HG02970 (cell line): Measurements from ENCODE around the gene HEATR5B.

Experiments
- ATAC-seq: cut with Tn5 transposase; IDR thresholded peaks from one replicate; pipeline ENCODE4 v1.9.1; 2021; ENCODE audit warnings: mild to moderate bottlenecking, moderate library complexity, moderate number of reproducible peaks; ENCODE audit not compliant: unreplicated experiment, low FRiP score

HEATR5B gene

DNA sequence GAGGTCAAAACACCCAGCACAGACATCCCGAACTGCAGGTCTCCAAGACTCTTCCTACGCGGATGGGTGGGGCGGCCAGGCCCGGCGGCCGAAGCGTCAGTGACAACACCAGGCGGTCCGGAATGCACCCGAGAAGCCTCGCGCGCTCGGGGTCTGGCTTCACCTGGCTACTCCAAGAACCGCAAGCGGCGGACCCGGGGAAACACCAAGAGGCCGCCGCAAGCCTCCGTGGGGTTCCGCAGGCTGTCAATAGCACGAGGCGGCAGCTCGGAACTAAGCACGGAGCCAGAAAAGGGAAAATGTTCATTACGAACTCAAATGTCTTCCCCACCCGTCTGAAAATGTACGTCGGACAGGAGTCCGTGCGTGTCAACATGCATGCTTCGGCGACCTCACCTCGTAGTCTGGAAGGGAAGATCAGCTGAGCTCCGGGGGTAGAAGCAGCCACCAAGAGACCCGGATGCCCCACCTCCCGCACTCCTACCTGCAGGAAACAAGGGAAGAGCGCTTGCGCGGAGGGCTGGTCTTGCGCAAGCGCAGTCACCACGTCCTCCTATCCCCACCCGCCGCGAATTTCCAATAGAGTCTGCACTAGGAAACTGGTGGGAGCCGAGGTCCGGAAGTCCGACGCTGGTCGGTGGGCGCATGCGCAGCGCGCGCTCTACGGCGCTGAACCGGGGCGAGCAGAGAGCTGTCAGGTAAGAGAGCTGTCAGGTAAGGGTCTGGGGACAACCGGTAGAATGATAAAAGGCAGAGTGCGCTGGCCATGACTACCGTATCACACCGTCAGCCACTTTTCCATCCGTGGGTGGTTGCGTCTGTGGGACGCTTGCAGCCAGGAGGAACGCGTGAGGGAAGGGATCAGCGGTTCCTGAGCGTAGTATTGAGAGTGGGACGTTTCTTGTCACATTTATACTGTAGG lies at the start of gene HEATR5B, which contains the start of gene GPATCH11:
HEATR5B (minus strand) TSS at position 500 of the 922 bp plus-strand sequence. CDS start 958 bp downstream, outside the sequence.
GPATCH11 (plus strand) TSS at position 646 of the 922 bp plus-strand sequence. CDS start 3,864 bp downstream, outside the sequence.
- ATAC-seq, result peak; percentile 95

DNA sequence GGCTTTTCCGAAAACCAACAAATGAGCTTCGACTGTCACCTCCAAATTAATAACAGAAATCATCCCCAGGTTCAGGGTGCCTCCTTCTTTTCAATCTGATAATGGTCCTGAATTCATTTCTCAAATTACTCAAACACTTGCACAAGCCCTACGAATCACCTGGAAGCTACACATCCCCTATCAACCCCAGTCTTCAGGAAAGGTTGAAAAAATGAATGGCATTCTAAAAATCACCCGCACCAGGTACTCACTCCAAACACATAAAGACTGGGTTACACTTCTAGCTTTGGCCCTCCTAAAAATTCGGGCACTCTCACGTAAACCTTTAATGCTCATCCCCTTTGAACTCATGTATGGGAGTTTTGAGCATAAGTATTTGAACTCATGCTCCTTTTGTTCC lies 48.7 kb upstream of the HEATR5B start:
- ATAC-seq, result no peak

DNA sequence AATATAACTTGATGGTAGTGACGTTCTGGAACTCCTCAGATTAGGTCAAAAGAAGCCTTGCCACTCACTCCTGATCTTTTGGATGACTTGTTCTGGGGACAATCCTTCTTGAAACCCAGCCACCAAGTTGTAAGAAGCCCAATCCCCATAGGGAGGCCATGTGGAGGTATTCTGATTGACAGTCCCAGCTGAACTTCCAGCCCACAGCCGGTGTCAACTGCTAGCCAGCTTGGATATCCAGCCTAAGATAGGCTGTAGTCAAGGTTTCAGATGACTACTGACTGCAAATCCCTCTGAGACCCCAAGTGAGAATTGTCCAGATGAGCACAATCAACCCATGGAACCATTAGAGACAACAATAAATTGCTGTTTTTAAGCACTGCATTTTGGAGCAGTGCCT lies 41.2 kb upstream of the HEATR5B start:
- ATAC-seq, result no peak

DNA sequence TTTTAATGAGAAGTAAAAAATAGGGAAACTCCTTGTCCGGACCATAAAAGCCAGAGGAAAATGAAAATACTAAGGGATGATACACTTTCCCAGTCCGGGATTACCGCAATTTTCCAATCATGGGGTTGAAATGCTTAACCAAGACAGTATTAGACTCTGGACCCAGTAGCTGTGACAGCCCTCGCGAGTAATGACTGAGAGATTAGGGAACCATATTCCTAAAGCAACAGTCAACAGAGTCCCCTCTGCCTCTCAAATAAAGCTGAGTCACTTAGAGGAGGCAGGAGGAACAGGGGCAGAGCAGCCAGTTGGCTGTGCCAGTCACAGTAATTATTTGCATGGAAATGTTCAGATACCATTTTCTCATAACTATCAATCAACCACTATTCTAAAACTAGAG lies 35.0 kb upstream of the HEATR5B start:
- no peak for ATAC-seq

DNA sequence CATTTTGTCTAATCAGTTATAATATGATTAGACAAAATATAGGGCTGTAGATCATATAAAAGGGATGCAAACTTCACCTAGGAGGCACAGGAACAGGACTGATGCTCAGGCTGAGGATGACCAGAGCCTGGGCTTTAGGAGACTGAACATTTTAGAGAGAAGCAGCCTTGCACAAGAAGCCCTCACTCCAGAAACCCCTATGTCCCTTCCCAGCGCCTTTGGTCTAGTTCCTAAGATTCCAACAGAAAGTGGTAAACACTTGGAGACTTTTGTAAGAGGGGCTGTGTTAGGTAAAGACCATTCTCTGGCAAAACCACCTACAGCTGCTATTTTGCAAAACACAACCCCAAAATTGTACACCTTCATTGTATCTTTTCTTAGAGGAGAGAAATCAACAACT lies 33.4 kb upstream of the HEATR5B start:
- no peak for ATAC-seq

DNA sequence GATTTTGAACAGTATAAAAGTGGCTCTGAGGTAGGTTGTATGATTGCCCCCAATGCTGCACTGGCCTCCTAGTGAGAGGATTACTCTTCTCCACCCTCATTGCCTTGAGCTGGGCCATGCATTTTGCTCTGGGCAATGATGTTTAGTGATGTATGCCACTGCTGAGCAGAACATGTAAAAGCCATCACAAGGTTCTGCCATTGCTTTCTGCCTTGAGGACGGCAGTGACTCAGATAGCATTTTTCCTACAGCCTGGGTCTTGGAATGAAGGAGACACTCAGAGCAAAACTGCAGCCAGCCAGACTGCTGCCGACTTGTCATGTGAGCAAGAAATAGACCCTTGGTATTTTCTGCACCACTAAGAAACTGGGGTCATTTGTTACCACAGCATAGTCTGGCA lies 27.8 kb upstream of the HEATR5B start:
- no peak for ATAC-seq

- ATAC-seq, result no peak
Observed at GRCh38 chr2:37110306-37111212, 26.4 kb upstream of the HEATR5B start.

GRCh38 chr2:37109523-37109922 lies 25.4 kb upstream of the HEATR5B start:
- ATAC-seq, result no peak

DNA sequence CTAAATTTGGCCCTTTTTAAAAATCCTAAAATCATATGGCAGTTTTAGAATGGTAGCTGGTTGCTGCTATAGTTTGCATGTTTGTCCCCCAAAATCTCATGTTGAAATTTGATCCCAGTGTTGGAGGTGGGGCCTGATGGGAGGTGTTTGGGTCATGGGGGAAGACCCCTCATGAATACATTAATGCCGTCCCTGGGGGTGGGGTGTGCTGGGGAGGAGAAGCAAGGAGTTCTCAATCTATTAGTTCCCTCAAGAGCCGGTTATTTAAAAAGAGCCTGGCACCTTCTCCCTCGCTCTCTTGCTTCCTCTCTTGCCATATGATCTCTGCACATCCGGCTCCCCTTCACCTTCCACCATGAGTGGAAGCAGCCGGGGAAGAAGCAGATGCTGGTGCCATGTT lies 21.0 kb upstream of the HEATR5B start:
- no peak for ATAC-seq

DNA sequence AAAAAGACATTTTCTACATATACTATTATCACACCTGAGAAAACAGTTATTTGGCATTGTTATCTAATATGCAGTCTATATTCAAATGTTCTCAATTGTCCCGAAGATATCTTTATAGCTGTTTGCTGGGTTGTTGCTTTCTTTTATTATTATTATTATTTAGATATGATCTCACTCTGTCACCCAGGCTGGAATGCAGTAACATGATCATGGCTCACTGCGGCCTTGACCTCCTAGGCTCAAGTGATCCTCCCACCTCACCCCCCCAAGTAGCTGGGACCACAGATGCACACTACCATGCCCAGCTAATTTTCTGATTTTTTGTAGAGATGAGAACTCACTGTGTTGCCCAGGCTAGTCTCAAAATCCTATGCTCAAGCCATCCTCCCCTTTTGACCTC lies 20.0 kb upstream of the HEATR5B start:
- no peak for ATAC-seq

- ATAC-seq, result no peak
Observed at GRCh38 chr2:37102588-37102987, 18.4 kb upstream of the HEATR5B start.

- ATAC-seq, result no peak
Observed at GRCh38 chr2:37100054-37100453, 15.9 kb upstream of the HEATR5B start.

GRCh38 chr2:37098416-37099118 lies 14.4 kb upstream of the HEATR5B start:
- no peak for ATAC-seq

DNA sequence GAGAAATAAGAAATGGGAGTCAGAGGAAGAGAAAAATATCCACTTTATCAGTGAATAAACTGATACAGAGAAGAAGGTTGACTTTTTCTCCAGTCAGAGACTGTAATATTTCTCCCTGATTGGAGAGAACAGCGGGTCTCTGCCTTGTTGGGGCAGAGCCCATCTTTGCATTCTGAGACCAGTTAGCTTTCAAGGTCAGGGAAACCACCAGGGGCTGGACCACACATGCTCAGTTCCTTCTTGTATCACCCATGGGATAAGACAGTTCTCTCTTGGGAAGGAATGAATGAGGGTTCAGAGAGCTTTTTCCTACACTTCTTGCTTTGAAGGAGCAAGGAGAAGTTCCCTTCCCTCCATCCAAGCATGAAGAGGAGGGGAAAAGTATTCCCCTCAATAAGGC lies 12.4 kb upstream of the HEATR5B start:
- ATAC-seq, result no peak

DNA sequence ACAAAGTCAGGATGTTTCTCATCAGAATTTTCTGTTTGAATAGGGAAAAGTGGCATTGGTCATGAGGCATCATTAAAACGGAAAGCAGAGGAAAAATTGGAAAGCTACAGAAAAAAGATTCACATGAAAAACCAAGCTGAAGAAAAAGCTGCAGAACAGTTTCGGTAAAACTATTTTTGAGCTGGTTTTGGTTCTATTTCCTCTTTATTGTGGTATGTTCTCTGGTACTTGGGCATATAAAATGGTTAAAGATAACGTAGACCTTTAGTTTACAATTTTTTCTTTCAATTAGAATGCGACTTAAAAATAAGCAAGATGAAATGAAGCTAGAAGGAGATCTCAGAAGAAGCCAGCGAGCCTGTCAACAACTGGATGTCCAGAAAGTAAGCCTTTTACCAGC lies 7.7 kb upstream of the HEATR5B start:
- no peak for ATAC-seq

GRCh38 chr2:37090019-37090477 lies 5.9 kb upstream of the HEATR5B start:
- peak; percentile 66 for ATAC-seq

- ATAC-seq, result no peak
Observed at GRCh38 chr2:37085731-37086147, 1.6 kb upstream of the HEATR5B start.

- no peak for ATAC-seq
Observed at GRCh38 chr2:37084797-37085196, 625 bp upstream of the HEATR5B start.

GRCh38 chr2:37080689-37081088 lies 3.5 kb downstream of the HEATR5B start:
- no peak for ATAC-seq

GRCh38 chr2:37080266-37080665 lies 3.9 kb downstream of the HEATR5B start:
- no peak for ATAC-seq
